Left lung (tissue), 10 donors: Measurements from ENCODE around the gene ENAH. TPM values are rescaled to one million over a fixed set of nuclear protein-coding genes. Genes with fewer than 3 reads are reported as not detected.

Experiments used
- ATAC-seq: fragments of 200-7000 bp; cut with Tn5 transposase; one replicate; pipeline ENCODE4 v1.9.1; 2020; ENCODE audit warnings: moderate library complexity
- DNase-seq, 4 donors: peaks; one replicate each; pipeline ENCODE4 v3.0.0-alpha.2; 2013 to 2020
- H3K27ac ChIP-seq, 2 donors: fragments of 200-600 bp; sonication (generic) in 1 of 2; one replicate each; pipeline versions ENCODE4 v1.5.0 to v1.8.0; 2020 to 2021
- H3K27me3 ChIP-seq, 2 donors: fragments of 200-600 bp; sonication (generic) in 1 of 2; one replicate each; pipeline versions ENCODE4 v1.5.0 to v1.8.0; 2020 to 2021
- H3K36me3 ChIP-seq, 2 donors: fragments of 200-600 bp; sonication (generic) in 1 of 2; one replicate each; pipeline versions ENCODE4 v1.5.0 to v1.8.0; 2020 to 2021
- H3K4me1 ChIP-seq, 2 donors: fragments of 200-600 bp; one replicate each; pipeline ENCODE4 v1.8.0; 2021
- H3K4me3 ChIP-seq, 2 donors: fragments of 200-600 bp; sonication (generic) in 1 of 2; one replicate each; pipeline versions ENCODE4 v1.5.0 to v1.8.0; 2020 to 2021; ENCODE audit warnings: mild to moderate bottlenecking in 1 of 2
- H3K9me3 ChIP-seq, 2 donors: fragments of 200-600 bp; sonication (generic) in 1 of 2; one replicate each; pipeline versions ENCODE4 v1.5.0 to v1.8.0; 2020 to 2021
- CTCF ChIP-seq, 2 donors: fragments of 200-600 bp; sonication (generic) in 1 of 2; IDR thresholded peaks; one replicate each; pipeline versions ENCODE4 v1.5.0 to v1.8.0; 2021; ENCODE audit warnings: antibody characterized with exemption in 2 of 2
- intact Hi-C, 2 donors: fragments of 100-400 bp; cut with DNase I; formaldehyde crosslinking; loops; one replicate each; pipeline versions ENCODE4 v1.11.2 to v1.14.2; 2022
- polyA plus RNA-seq, 6 donors: library from polyadenylated mRNA; unstranded; fragments of 120-200 nt; gene quantifications; one replicate each; pipeline ENCODE4 v1.2.1, GENCODE V29; 2013; ENCODE audit not compliant: insufficient read length in 6 of 6
- total RNA-seq, 2 donors: library from RNA; stranded (reverse); fragmentation: NEBNext Ultra II Directional; extraction: Animal tissue kit (Norgen Biotek cat#: 25700); gene quantifications; one replicate each; pipeline ENCODE4 v1.2.1, GENCODE V29; 2021
- donor health status: DM: no; HTN: yes; CAD: no.
- donor health status: DM: no; HTN: no; CAD: no.

ENAH gene
- total and polyA plus RNA-seq, 8 donors: 106 to 255 (median 237) TPM

DNA sequence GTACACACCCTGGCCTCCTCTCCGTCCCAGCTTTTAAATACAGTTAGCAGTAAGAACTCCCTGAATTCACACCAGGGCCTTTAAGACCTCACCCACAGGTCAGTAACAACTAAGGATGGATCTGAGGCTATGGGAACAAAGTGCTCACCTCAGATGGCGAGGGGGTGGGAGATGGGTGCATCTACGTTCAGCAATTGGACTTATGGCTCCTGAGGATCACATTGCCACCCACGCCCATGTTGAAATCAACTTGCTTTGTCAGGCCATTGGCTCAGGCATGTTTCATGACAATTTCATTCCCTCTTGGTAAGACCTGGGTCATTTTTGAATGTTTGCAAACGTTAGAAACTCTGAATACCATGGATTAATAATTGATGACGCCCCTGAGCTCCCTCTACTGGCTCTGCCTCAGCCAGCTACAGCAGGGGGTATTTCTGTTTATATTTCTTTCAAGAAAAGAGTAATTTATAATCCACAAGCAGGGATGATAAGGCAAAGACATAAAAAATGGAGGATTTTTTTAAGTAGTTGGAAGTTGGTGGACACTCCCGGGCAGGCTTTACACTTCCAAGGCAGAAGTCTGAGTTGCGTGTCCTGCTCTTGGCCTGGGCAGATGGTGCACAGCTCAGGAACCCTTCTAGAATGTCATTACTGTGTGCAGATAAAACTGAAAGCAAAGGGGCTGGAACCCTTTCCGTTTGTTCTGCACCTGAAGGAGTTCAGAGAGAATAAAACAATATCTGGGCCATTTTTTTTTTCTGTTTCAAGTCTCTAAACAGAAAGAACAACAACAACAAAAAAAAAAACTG lies 211.4 kb downstream of the ENAH start:
- no peak for TF ChIP-seq CTCF (IDR thresholded peaks at IDR 0.05)
- DNase-seq (no peak), ATAC-seq (peak; percentile 10)
- Histone ChIP-seq H3K4me1 (peaks cover 10 to 50% of the 10 kb centered on the region in 2 donors), H3K36me3 (no peaks in the 10 kb centered on the region), H3K27me3 (no peaks in the 10 kb centered on the region), H3K9me3 (no peaks in the 10 kb centered on the region), H3K27ac (no peak overlapping the region), H3K4me3 (no peak overlapping the region)
- intact Hi-C loops: no loop called here

DNA sequence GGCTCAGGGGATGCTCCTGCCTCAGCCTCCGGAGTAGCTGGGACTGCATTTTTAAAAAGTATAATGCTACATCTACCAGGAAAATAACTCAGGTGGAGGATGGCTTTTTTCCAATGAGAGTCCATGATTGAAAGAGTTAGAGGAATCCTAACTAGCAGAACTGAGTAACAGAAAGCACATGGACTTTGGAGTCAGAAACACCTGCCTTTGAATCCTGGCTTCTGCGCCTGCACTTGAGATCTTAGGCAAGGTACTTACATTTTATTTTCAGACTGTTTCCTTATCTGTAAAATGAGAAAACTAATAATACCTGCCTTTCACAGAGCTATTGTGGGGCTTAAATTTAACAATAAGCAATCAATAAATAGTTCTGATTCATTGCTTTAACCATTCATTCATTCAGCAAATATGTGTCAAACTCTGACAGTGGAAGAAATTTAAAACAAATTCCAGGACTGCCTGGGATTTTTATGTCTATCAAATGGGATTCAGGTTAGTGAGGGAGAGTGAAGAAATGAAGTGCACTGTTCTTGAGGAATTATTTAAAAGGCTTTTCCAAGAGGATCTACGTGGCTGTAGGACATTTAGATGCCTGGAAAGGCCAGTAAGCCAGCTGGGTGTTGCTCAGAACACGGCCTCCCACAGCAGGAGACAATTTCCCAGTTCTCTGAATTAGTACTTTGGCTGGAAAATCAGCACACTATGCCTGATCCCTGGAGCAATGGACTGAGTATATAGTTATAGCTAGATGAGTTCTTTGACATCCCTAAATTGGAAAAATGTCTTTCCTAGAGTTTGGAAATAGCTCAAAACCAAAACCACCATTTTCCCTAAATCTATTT lies 212.3 kb downstream of the ENAH start:
- no peak for ATAC-seq
- TF ChIP-seq CTCF (IDR thresholded peaks at IDR 0.05): no peak

GRCh38 chr1:225437710-225438437 lies 215.0 kb downstream of the ENAH start:
- DNase-seq (no peak), ATAC-seq (peak; percentile 33)
- intact Hi-C loops: no loop called here
- no peak overlapping the region for H3K4me3 ChIP-seq
- H3K9me3 ChIP-seq: no peaks in the 10 kb centered on the region
- no peaks in the 10 kb centered on the region for H3K27me3 ChIP-seq
- H3K27ac ChIP-seq: no peak overlapping the region
- H3K36me3 ChIP-seq: no peaks in the 10 kb centered on the region
- TF ChIP-seq CTCF (IDR thresholded peaks at IDR 0.05): peak; percentile 22 to 23
- peaks cover 0 to 14% of the 10 kb centered on the region in 2 donors for H3K4me1 ChIP-seq

More for the DNA sequence above, 212.3 kb downstream of the ENAH start:
- Histone ChIP-seq H3K27me3 (no peaks in the 10 kb centered on the region), H3K4me1 (peaks cover 5 to 41% of the 10 kb centered on the region in 2 donors), H3K27ac (no peak overlapping the region), H3K9me3 (no peaks in the 10 kb centered on the region), H3K4me3 (no peak overlapping the region), H3K36me3 (no peaks in the 10 kb centered on the region)
- DNase-seq: no peak
- intact Hi-C loops: no loop called here

Other genes with a start within 250 kb of the ENAH start
- gene LBR, start 225.1 kb downstream of the ENAH start, total RNA-seq: 10 to 100 TPM; 42.4 to 75.0 TPM
- gene LBR, start 225.1 kb downstream of the ENAH start, polyA plus RNA-seq: 100 to 1,000 TPM in 1 of 6 donors, 10 to 100 TPM in 5; 80.4 to 109 (median 91.1) TPM
- gene SRP9, start 124.7 kb upstream of the ENAH start, total RNA-seq: 100 to 1,000 TPM; 195 to 204 TPM
- gene SRP9, start 124.7 kb upstream of the ENAH start, polyA plus RNA-seq: 100 to 1,000 TPM; 361 to 428 (median 397) TPM
- gene EPHX1, start 157.0 kb upstream of the ENAH start, total RNA-seq: 100 to 1,000 TPM; 116 to 305 TPM
- 100 to 1,000 TPM; 109 to 129 (median 119) TPM for gene EPHX1, start 157.0 kb upstream of the ENAH start, polyA plus RNA-seq
- 10 to 100 TPM; 77.4 to 98.5 TPM for gene TMEM63A, start 229.3 kb upstream of the ENAH start, total RNA-seq
- gene TMEM63A, start 229.3 kb upstream of the ENAH start, polyA plus RNA-seq: 100 to 1,000 TPM in 5 of 6 donors, 10 to 100 TPM in 1; 83.8 to 167 (median 127) TPM
- under 1 TPM in 1 of 2 donors, not detected in 1; 0.61 TPM for gene LEFTY1, start 236.0 kb upstream of the ENAH start, total RNA-seq
- gene LEFTY1, start 236.0 kb upstream of the ENAH start, polyA plus RNA-seq: 1 to 10 TPM; 1.9 to 6.9 (median 3.9) TPM